Gastrocnemius medialis (tissue), 4 donors: ENCODE measurements around the gene ITPR2. TPM values are rescaled to one million over a fixed set of nuclear protein-coding genes. Genes with fewer than 3 reads are reported as not detected.

Source experiments
- ATAC-seq, 2 donors: fragments of 150-250 bp; one replicate each; pipeline ENCODE4 v1.9.1; 2016
- DNase-seq, 2 donors: peaks; one replicate each; pipeline ENCODE4 v3.0.0-alpha.2; 2019
- H3K27ac ChIP-seq, 4 donors: fragments of 200-600 bp; sonication (generic); 1 replicate in 1 of 4; 2 replicates in 3 of 4; pipeline ENCODE4 v1.5.1; 2016 to 2018; ENCODE audit warnings: mild to moderate bottlenecking in 2 of 4, moderate library complexity in 1 of 4
- H3K27me3 ChIP-seq, 3 donors: fragments of 200-600 bp; sonication (generic) in 2 of 3; 1 replicate in 1 of 3; 2 replicates in 2 of 3; pipeline versions ENCODE4 v1.5.1 to v1.6.0; 2016 to 2019; ENCODE audit warnings: mild to moderate bottlenecking in 1 of 3, moderate library complexity in 1 of 3
- H3K36me3 ChIP-seq, 2 donors: fragments of 200-600 bp; sonication (generic) in 1 of 2; one replicate each; pipeline ENCODE4 v1.5.1; 2017 to 2018
- H3K4me1 ChIP-seq, 2 donors: fragments of 200-600 bp; sonication (generic) in 1 of 2; one replicate each; pipeline ENCODE4 v1.5.1; 2016 to 2017; ENCODE audit warnings: mild to moderate bottlenecking in 2 of 2
- H3K4me3 ChIP-seq, 4 donors: fragments of 200-600 bp; sonication (generic) in 3 of 4; 1 replicate in 1 of 4; 2 replicates in 3 of 4; pipeline ENCODE4 v1.5.1; 2016 to 2019; ENCODE audit warnings: mild to moderate bottlenecking in 2 of 4
- H3K9me3 ChIP-seq, 3 donors: fragments of 200-600 bp; sonication (generic) in 2 of 3; 1 replicate in 1 of 3; 2 replicates in 2 of 3; pipeline ENCODE4 v1.5.1; 2016 to 2019
- POLR2A ChIP-seq, 2 donors: fragments of 450-650 bp; IDR thresholded peaks; one replicate each; pipeline ENCODE4 v1.6.1; 2017; ENCODE audit warnings: antibody characterized with exemption in 2 of 2, mild to moderate bottlenecking in 2 of 2, moderate library complexity in 2 of 2
- in situ Hi-C, 4 donors: fragments of 200-750 bp; cut with MboI; loops; one replicate each; pipeline versions ENCODE4 v1.15.0 to v1.8.0; 2017; ENCODE audit warnings: low sequenced_read_pairs in 4 of 4
- intact Hi-C: fragments of 100-400 bp; cut with DNase I; formaldehyde crosslinking; loops from one replicate; pipeline ENCODE4 v1.15.1; 2023; ENCODE audit warnings: low total_unique reads
- total RNA-seq, 4 donors: library from RNA; depleted of rRNA; stranded (reverse); fragments of >200 nt; gene quantifications; one replicate each; pipeline versions ENCODE4 v1.1.0 to v1.2.3, GENCODE V29; 2016
- TF ChIP-seq, protein P1 (sequence below), 5 experiments: fragments of 450-650 bp in 3 of 5; fragments of 200-600 bp in 2 of 5; sonication (generic) in 2 of 5; IDR thresholded peaks in 4 of 5; conservative IDR thresholded peaks in 1 of 5; 1 replicate in 4 of 5; 2 replicates in 1 of 5; pipeline ENCODE4 v1.5.1; 2016 to 2019; ENCODE audit warnings: antibody characterized with exemption in 5 of 5, mild to moderate bottlenecking in 3 of 5, moderate library complexity in 3 of 5

ITPR2 gene
- total RNA-seq, 4 donors from 2014 or later: 3.8 to 23.8 (median 4.1) TPM

GRCh38 chr12:26303418-26303817 is 529.6 kb downstream of the ITPR2 start:
- Histone ChIP-seq H3K4me3 (no peak overlapping the region), H3K4me1 (peaks cover 3 to 6% of the 10 kb centered on the region in 2 donors), H3K9me3 (no peaks in the 10 kb centered on the region), H3K27me3 (no peaks in the 10 kb centered on the region), H3K36me3 (no peaks in the 10 kb centered on the region), H3K27ac (no peak overlapping the region)
- TF ChIP-seq, protein P1, sequence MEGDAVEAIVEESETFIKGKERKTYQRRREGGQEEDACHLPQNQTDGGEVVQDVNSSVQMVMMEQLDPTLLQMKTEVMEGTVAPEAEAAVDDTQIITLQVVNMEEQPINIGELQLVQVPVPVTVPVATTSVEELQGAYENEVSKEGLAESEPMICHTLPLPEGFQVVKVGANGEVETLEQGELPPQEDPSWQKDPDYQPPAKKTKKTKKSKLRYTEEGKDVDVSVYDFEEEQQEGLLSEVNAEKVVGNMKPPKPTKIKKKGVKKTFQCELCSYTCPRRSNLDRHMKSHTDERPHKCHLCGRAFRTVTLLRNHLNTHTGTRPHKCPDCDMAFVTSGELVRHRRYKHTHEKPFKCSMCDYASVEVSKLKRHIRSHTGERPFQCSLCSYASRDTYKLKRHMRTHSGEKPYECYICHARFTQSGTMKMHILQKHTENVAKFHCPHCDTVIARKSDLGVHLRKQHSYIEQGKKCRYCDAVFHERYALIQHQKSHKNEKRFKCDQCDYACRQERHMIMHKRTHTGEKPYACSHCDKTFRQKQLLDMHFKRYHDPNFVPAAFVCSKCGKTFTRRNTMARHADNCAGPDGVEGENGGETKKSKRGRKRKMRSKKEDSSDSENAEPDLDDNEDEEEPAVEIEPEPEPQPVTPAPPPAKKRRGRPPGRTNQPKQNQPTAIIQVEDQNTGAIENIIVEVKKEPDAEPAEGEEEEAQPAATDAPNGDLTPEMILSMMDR (IDR thresholded peaks at IDR 0.05 in 4 of 5, conservative IDR thresholded peaks at IDR 0.05 in 1 of 5): no peak
- TF ChIP-seq POLR2A (IDR thresholded peaks at IDR 0.05): no peak
- no peak for ATAC-seq
- DNase-seq: no peak
- in situ Hi-C loops (loop anchor here in 1 of 4 donors (10.0 kb wide), 1 partner anchor 209 kb away; no protein-coding TSS in a partner anchor), intact Hi-C loops (loop anchor here (10.0 kb wide), 1 partner anchor 209 kb away; no protein-coding TSS in a partner anchor)

DNA sequence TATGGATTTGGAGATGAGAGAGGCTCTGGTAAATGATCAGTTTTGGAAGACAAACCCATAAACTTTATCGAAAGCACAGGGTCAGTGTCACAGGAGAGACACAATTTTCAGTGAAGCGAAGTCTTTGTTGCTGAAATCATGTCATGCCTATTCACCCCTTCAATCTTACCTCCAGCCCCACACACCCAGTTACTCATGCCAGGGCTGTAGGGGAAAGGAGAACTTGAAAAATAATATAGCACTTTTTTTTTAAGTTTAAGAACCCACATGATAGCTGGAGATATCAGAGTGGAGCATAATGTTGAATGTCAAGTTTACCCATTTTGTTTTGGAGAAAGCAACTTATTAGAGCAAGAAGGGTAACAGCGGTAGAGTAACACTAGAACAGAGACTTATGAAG is 530.2 kb downstream of the ITPR2 start:
- intact Hi-C loops (loop anchor here (10.0 kb wide), 1 partner anchor 208 kb away; no protein-coding TSS in a partner anchor), in situ Hi-C loops (loop anchor here in 1 of 4 donors (10.0 kb wide), 1 partner anchor 208 kb away; no protein-coding TSS in a partner anchor)

DNA sequence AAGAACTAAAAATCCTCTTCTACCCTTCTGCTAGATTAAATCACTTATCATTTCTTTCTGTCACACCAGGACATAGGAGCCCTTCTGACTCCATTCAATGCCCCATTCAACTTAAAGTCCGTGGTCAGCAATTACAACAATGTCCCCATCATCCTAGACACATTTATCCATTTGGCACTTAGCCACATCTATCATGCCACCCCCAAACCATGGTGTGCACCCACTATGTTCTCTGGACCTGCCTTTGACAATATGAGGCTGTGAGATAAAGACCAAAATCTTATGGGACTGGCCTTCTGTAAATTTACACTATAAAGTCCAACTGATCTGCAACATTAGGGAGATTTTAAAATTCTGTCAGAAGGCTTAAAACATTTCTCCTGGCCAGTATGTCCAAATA is 533.2 kb downstream of the ITPR2 start:
- no peak for TF ChIP-seq POLR2A (IDR thresholded peaks at IDR 0.05)
- H3K36me3 ChIP-seq: no peaks in the 10 kb centered on the region
- no peaks in the 10 kb centered on the region for H3K9me3 ChIP-seq
- ATAC-seq (no peak), DNase-seq (no peak)
- intact Hi-C loops (loop anchor here (5.0 to 10.0 kb wide), 3 partner anchors 102 to 205 kb away; partner anchors contain the start of genes BHLHE41 and SSPN), in situ Hi-C loops (loop anchor here in 1 of 4 donors (10.0 kb wide), 1 partner anchor 205 kb away; no protein-coding TSS in a partner anchor)
- H3K4me3 ChIP-seq: no peak overlapping the region
- H3K27ac ChIP-seq: peak overlapping the region; percentile 49 to 79 (median 77)
- H3K4me1 ChIP-seq: peaks cover 7 to 9% of the 10 kb centered on the region in 2 donors
- no peaks in the 10 kb centered on the region for H3K27me3 ChIP-seq

More for the DNA sequence above, 530.2 kb downstream of the ITPR2 start:
- Histone ChIP-seq H3K27me3 (no peaks in the 10 kb centered on the region), H3K27ac (no peak overlapping the region), H3K4me3 (no peak overlapping the region), H3K9me3 (no peaks in the 10 kb centered on the region), H3K36me3 (no peaks in the 10 kb centered on the region), H3K4me1 (peaks cover 7 to 9% of the 10 kb centered on the region in 2 donors)
- DNase-seq (no peak), ATAC-seq (no peak)
- TF ChIP-seq, protein P1 (IDR thresholded peaks at IDR 0.05 in 4 of 5, conservative IDR thresholded peaks at IDR 0.05 in 1 of 5): no peak
- TF ChIP-seq POLR2A (IDR thresholded peaks at IDR 0.05): no peak

DNA sequence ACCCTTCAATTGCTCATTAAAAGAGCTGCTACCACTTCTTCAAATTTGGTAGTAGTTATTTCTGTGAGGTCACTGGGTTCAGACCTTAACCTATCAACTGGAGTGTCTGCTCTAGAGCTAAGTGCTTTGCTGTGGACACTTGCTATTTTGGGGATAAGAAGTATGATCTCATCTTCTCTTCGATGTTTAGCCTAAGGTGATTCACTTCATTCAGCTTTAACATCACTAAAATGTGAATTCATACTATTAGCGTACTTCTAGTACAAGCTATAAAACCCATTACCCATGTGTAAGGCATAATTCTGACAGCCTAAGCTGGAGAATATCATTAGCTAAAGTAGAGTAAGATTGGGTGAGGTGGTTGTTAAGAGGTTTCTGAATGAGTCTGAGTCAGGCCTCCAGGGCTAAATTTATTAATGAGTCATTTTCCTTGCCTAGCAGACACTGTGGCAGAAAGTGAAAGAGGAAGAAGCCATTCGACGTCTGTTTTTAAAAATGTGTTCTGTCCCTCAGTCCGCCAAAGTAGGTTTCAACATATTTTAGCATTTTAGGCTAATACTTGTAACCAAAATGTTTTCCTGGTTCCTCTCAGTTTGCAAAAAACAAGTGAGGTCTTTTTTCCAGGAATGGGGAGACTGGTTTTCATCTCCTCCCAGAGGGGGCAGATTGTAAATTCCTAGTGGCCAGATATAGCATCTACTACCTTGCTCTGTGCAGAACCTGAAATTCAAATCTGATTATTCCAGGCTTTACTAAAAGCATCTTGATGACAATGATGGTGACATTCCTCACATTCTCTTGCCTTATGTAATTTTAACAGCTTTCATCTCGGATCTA is 534.0 kb downstream of the ITPR2 start:
- H3K36me3 ChIP-seq: no peaks in the 10 kb centered on the region
- H3K9me3 ChIP-seq: no peaks in the 10 kb centered on the region
- TF ChIP-seq, protein P1 (IDR thresholded peaks at IDR 0.05 in 4 of 5, conservative IDR thresholded peaks at IDR 0.05 in 1 of 5): peak in 3 of 5 experiments; percentile 20 to 61 (median 33)
- no peak for TF ChIP-seq POLR2A (IDR thresholded peaks at IDR 0.05)
- DNase-seq (peak in 1 of 2 donors; percentile 24), ATAC-seq (peak; percentile 99)
- no peaks in the 10 kb centered on the region for H3K27me3 ChIP-seq
- H3K27ac ChIP-seq: peak overlapping the region; percentile 49 to 79 (median 77)
- H3K4me3 ChIP-seq: peak overlapping the region; percentile 4 to 40 (median 32)
- intact Hi-C loops (loop anchor here (5.0 kb wide), 2 partner anchors 102 to 172 kb away; partner anchors contain the start of genes BHLHE41 and SSPN), in situ Hi-C loops (no loop called here)
- peaks cover 7 to 9% of the 10 kb centered on the region in 2 donors for H3K4me1 ChIP-seq
